NB4 (cell line): Measurements from ENCODE around the gene FBXO44.

Experiments used
- CTCF ChIP-seq: IDR thresholded peaks from one replicate; pipeline ENCODE4 v1.5.1; 2012; ENCODE audit warnings: low read depth, low read length
- MAX ChIP-seq: IDR thresholded peaks from 2 replicates; pipeline ENCODE4 v1.6.1; 2011; ENCODE audit warnings: low read depth, low read length
- MYC ChIP-seq: IDR thresholded peaks from 2 replicates; pipeline ENCODE4 v1.6.1; 2011; ENCODE audit warnings: low read depth, low read length
- POLR2A ChIP-seq: IDR thresholded peaks from 2 replicates; pipeline ENCODE4 v1.6.1; 2011; ENCODE audit warnings: mild to moderate bottlenecking; ENCODE audit not compliant: insufficient read length; ENCODE audit errors: extremely low read depth

GRCh38 chr1:11606775-11607174 lies 47.9 kb upstream of the FBXO44 start:
- TF ChIP-seq POLR2A, result no peak
- TF ChIP-seq CTCF, result no peak
- no peak for TF ChIP-seq MAX
- no peak for TF ChIP-seq MYC
